A549 (cell line): ENCODE measurements around the gene GAS7.
"Not testable (repeated sequence)": the region's sequence is repeated elsewhere in the genome, so short reads cannot be mapped to it uniquely, and the experiment has no call there.

ENCODE experiments used
- CEBPB ChIP-seq, 2 experiments: fragments of >200 bp in 1 of 2; sonication (Bioruptor Twin) in 1 of 2; formaldehyde crosslinking in 1 of 2; IDR thresholded peaks; 2 replicates each; pipeline ENCODE4 v1.6.1; 2012 to 2016
- CTCF ChIP-seq: fragments of >200 bp; sonication (Bioruptor Twin); formaldehyde crosslinking; IDR thresholded peaks from 3 replicates; pipeline ENCODE4 v1.5.1; 2016
- EHMT2 ChIP-seq: fragments of 200-600 bp; sonication (generic); IDR thresholded peaks from 2 replicates; pipeline ENCODE4 v1.6.1; 2016; ENCODE audit warnings: antibody characterized with exemption, low read depth, mild to moderate bottlenecking, moderate library complexity
- ELK1 ChIP-seq: fragments of 150-350 bp; IDR thresholded peaks from 2 replicates; pipeline ENCODE4 v1.6.1; 2014; ENCODE audit warnings: low read depth, mild to moderate bottlenecking, low read length
- EP300 ChIP-seq, 2 experiments: fragments of >200 bp; sonication (Bioruptor Twin); formaldehyde crosslinking; IDR thresholded peaks; 2 replicates in 1 of 2; 3 replicates in 1 of 2; pipeline ENCODE4 v1.6.1; 2016 to 2017
- FOSL2 ChIP-seq, 2 experiments: fragments of 450-650 bp in 1 of 2; fragments of >200 bp in 1 of 2; sonication (Bioruptor Twin) in 1 of 2; formaldehyde crosslinking; IDR thresholded peaks; 2 replicates each; pipeline versions ENCODE4 v1.5.0 to v1.6.1; 2016 to 2020; ENCODE audit warnings: mild to moderate bottlenecking in 1 of 2, moderate library complexity in 1 of 2
- JUN ChIP-seq, 2 experiments: fragments of >200 bp; sonication (Bioruptor Twin); formaldehyde crosslinking; IDR thresholded peaks; 2 replicates in 1 of 2; 3 replicates in 1 of 2; pipeline ENCODE4 v1.6.1; 2016 to 2017
- MAFK ChIP-seq: fragments of 450-650 bp; IDR thresholded peaks from 2 replicates; pipeline ENCODE4 v1.6.1; 2014; ENCODE audit not compliant: partially characterized antibody
- MYC ChIP-seq: IDR thresholded peaks from 2 replicates; pipeline ENCODE4 v1.6.1; 2012; ENCODE audit warnings: mild to moderate bottlenecking, inconsistent platforms, low read length, improper control_type of control experiment, borderline replicate concordance
- POLR2A ChIP-seq: IDR thresholded peaks from 2 replicates; pipeline ENCODE4 v1.6.1; 2012; ENCODE audit warnings: mild to moderate bottlenecking, low read length
- RAD21 ChIP-seq, 2 experiments: fragments of >200 bp in 1 of 2; sonication (Bioruptor Twin) in 1 of 2; formaldehyde crosslinking in 1 of 2; IDR thresholded peaks in 1 of 2; conservative IDR thresholded peaks in 1 of 2; 2 replicates in 1 of 2; 3 replicates in 1 of 2; pipeline ENCODE4 v1.6.1; 2012 to 2018; ENCODE audit warnings: inconsistent platforms in 1 of 2
- REST ChIP-seq: fragments of 200-600 bp; sonication (generic); IDR thresholded peaks from 2 replicates; pipeline ENCODE4 v1.6.1; 2016; ENCODE audit warnings: antibody characterized with exemption, mild to moderate bottlenecking, moderate library complexity
- ZFP36 ChIP-seq: fragments of 450-650 bp; IDR thresholded peaks from 2 replicates; pipeline ENCODE4 v1.6.1; 2014; ENCODE audit warnings: borderline replicate concordance; ENCODE audit not compliant: partially characterized antibody

GRCh38 chr17:10016958-10017570 is 181.3 kb downstream of the GAS7 start:
- not testable (repeated sequence) for TF ChIP-seq EHMT2; CTCF; MYC; MAFK; ELK1; RAD21 (conservative IDR thresholded peaks at IDR 0.05 in 1 of 2, IDR thresholded peaks at IDR 0.05 in 1 of 2); POLR2A; FOSL2 (IDR thresholded peaks at IDR 0.05); FOSL2 (CRISPR knock-in tag; IDR thresholded peaks at IDR 0.05); JUN (IDR thresholded peaks at IDR 0.05); EP300 (IDR thresholded peaks at IDR 0.05); CEBPB (IDR thresholded peaks at IDR 0.05); REST; ZFP36
